B cell (primary cell): ENCODE measurements around the gene CLK4. TPM values are rescaled to one million over a fixed set of nuclear protein-coding genes. Genes with fewer than 3 reads are reported as not detected.

Experiments used
- ATAC-seq: fragments of 200-7000 bp; cut with Tn5 transposase; one replicate; pipeline ENCODE4 v1.10.0; 2021; ENCODE audit warnings: low read depth, mild to moderate bottlenecking, moderate number of reproducible peaks, moderate library complexity
- CTCF ChIA-PET: fragments of 350-600 bp; sonication (Branson Sonifier 250); formaldehyde crosslinking; loops from one replicate; lab custom pipeline; 2021; ENCODE audit warnings: antibody characterized with exemption, inconsistent platforms; lab: Charles Lee
- POLR2A ChIA-PET: fragments of 350-600 bp; sonication (Branson Sonifier 250); formaldehyde crosslinking; loops from one replicate; lab custom pipeline; 2021; ENCODE audit warnings: antibody characterized with exemption; lab: Charles Lee
- DNase-seq: peaks from one replicate; pipeline ENCODE4 v3.0.0; 2013
- H2AFZ ChIP-seq: 2 replicates; pipeline ENCODE4 v1.6.1; 2012; ENCODE audit warnings: mild to moderate bottlenecking, low read depth, low read length; ENCODE audit not compliant: insufficient read depth, poor library complexity, severe bottlenecking
- H3K27ac ChIP-seq, 2 donors: 1 replicate in 1 of 2; 2 replicates in 1 of 2; pipeline ENCODE4 v1.5.1; 2012 to 2013; ENCODE audit warnings: low read length in 2 of 2, mild to moderate bottlenecking in 2 of 2, moderate library complexity in 1 of 2
- H3K27me3 ChIP-seq, 4 experiments: fragments of 200-600 bp in 1 of 4; sonication (generic) in 1 of 4; replicated peaks in 1 of 4; 1 replicate in 2 of 4; 2 replicates in 2 of 4; pipeline versions ENCODE4 v1.6.1 to v1.7.0; 2013 to 2016; ENCODE audit warnings: low read length in 3 of 4, mild to moderate bottlenecking in 2 of 4, mixed read lengths in 1 of 4, moderate library complexity in 1 of 4; ENCODE audit not compliant: insufficient read depth in 4 of 4, control insufficient read depth in 3 of 4; ENCODE audit errors: control extremely low read depth in 1 of 4
- H3K36me3 ChIP-seq, 2 experiments: replicated peaks in 1 of 2; 1 replicate in 1 of 2; 2 replicates in 1 of 2; pipeline versions ENCODE4 v1.6.1 to v1.7.1; 2013; ENCODE audit warnings: low read length in 1 of 2; ENCODE audit not compliant: insufficient read depth in 2 of 2, control insufficient read depth in 1 of 2; ENCODE audit errors: control extremely low read depth in 1 of 2, extremely low read depth in 1 of 2
- H3K4me1 ChIP-seq, 2 donors: fragments of 200-600 bp in 1 of 2; sonication (generic) in 1 of 2; 1 replicate in 1 of 2; 2 replicates in 1 of 2; pipeline versions ENCODE4 v1.5.1 to v1.6.1; 2013 to 2017; ENCODE audit warnings: low read length in 2 of 2; ENCODE audit not compliant: control insufficient read depth in 2 of 2, insufficient read depth in 2 of 2
- H3K4me2 ChIP-seq: replicated peaks from 2 replicates; pipeline ENCODE3; 2012; ENCODE audit warnings: mild to moderate bottlenecking, low read depth, low read length; ENCODE audit not compliant: poor library complexity, severe bottlenecking
- H3K4me3 ChIP-seq, 5 experiments: fragments of 200-600 bp in 1 of 5; sonication (generic) in 1 of 5; 1 replicate in 3 of 5; 2 replicates in 2 of 5; pipeline versions ENCODE4 v1.5.1 to v1.7.0; 2011 to 2016; ENCODE audit warnings: low read length in 4 of 5, mild to moderate bottlenecking in 4 of 5, low read depth in 2 of 5, control low read depth in 1 of 5, moderate library complexity in 1 of 5; ENCODE audit not compliant: insufficient read depth in 1 of 5; ENCODE audit errors: control extremely low read depth in 1 of 5, extremely low read depth in 1 of 5
- H3K79me2 ChIP-seq: fragments of 200-600 bp; sonication (generic); one replicate; pipeline ENCODE4 v1.6.0; 2016; ENCODE audit warnings: low read length; ENCODE audit not compliant: control insufficient read depth, insufficient read depth
- H3K9ac ChIP-seq: fragments of 200-600 bp; sonication (generic); 2 replicates; pipeline ENCODE4 v1.6.1; 2017; ENCODE audit warnings: mild to moderate bottlenecking, low read length, moderate library complexity
- H3K9me3 ChIP-seq, 3 donors: one replicate each; pipeline versions ENCODE4 v1.6.1 to v1.7.1; 2013; ENCODE audit warnings: low read length in 2 of 3; ENCODE audit not compliant: control insufficient read depth in 2 of 3, insufficient read depth in 1 of 3; ENCODE audit errors: control extremely low read depth in 1 of 3
- H4K20me1 ChIP-seq: 2 replicates; pipeline ENCODE4 v1.6.0; 2012; ENCODE audit warnings: mild to moderate bottlenecking, low read length; ENCODE audit not compliant: insufficient read depth, control insufficient read depth, poor library complexity, severe bottlenecking
- H3K27ac Mint-ChIP-seq: one replicate; pipeline ENCODE4 v1.8.0; 2021; ENCODE audit warnings: mixed read lengths
- H3K27me3 Mint-ChIP-seq: one replicate; pipeline ENCODE4 v1.8.0; 2021; ENCODE audit warnings: mixed read lengths
- H3K4me1 Mint-ChIP-seq: one replicate; pipeline ENCODE4 v1.8.0; 2021; ENCODE audit warnings: mixed read lengths
- H3K4me3 Mint-ChIP-seq: one replicate; pipeline ENCODE4 v1.8.0; 2021; ENCODE audit warnings: mixed read lengths
- H3K9me3 Mint-ChIP-seq: one replicate; pipeline ENCODE4 v1.8.0; 2022; ENCODE audit warnings: mixed read lengths; ENCODE audit not compliant: insufficient read depth
- EZH2 ChIP-seq: IDR thresholded peaks from 2 replicates; pipeline ENCODE4 v1.6.1; 2012; ENCODE audit warnings: borderline replicate concordance, low read depth, mild to moderate bottlenecking, moderate library complexity, low read length; ENCODE audit not compliant: insufficient read depth, poor library complexity, severe bottlenecking
- WGBS: methylation state at CpG from one replicate; pipeline ENCODE4 v1.1.5; 2013; ENCODE audit warnings: missing lambda C conversion rate; ENCODE audit not compliant: insufficient coverage; 5-methylcytosine and 5-hydroxymethylcytosine counted together
- intact Hi-C: fragments of 100-400 bp; cut with micrococcal nuclease; formaldehyde crosslinking; loops from one replicate; pipeline ENCODE4 v1.10.0; 2022
- polyA plus RNA-seq: library from polyadenylated mRNA; depleted of rRNA; stranded (reverse); fragments of >200 nt; gene quantifications from 2 replicates; pipeline ENCODE4 v1.2.3, GENCODE V29; 2012
- total RNA-seq, 2 donors: library from RNA; stranded (reverse); fragments of 120-200 nt in 1 of 2; gene quantifications; 1 replicate in 1 of 2; 2 replicates in 1 of 2; pipeline versions ENCODE4 v1.2.3 to v1.2.4, GENCODE V29; 2013 to 2022
- TF ChIP-seq, protein P1 (sequence below): fragments of 200-600 bp; IDR thresholded peaks from one replicate; pipeline ENCODE4 v1.8.0; 2022; ENCODE audit warnings: antibody characterized with exemption, mild to moderate bottlenecking

CLK4 gene
- total and polyA plus RNA-seq, 2 donors (not counting 1 experiment from before 2014, with no cell fraction given), result 72.3 to 132 TPM

DNA sequence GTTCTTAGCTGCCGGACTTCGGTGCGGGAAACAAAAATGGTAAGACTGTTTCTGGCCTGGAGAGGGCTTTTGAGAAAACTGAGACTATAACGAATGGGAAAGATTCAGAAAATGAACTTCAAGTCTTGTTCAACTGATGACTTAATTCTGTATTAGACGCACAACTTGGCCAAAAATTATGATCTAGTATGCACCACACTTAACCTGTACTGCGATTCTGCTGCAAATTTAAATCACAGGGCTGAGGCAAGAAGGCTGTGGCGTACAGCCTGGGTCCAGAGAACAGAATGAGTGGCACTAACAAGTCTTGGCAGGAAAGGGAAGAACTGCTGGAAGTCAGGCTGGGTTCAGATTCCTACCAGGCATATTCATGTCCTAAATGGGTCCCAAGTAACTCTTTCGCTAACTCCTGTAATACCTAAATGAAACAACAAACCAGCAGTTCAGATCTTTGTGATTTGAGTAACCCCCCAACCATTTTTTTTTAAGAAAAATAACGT, 35.9 kb downstream of the CLK4 start:
- peaks cover 8 to 14% of the 10 kb centered on the region in 2 donors for H3K4me1 ChIP-seq
- 59% methylated on average over 7 of the region's 9 CpGs for WGBS
- no peaks in the 10 kb centered on the region for H3K36me3 ChIP-seq
- no peak for TF ChIP-seq EZH2
- TF ChIP-seq, protein P1, sequence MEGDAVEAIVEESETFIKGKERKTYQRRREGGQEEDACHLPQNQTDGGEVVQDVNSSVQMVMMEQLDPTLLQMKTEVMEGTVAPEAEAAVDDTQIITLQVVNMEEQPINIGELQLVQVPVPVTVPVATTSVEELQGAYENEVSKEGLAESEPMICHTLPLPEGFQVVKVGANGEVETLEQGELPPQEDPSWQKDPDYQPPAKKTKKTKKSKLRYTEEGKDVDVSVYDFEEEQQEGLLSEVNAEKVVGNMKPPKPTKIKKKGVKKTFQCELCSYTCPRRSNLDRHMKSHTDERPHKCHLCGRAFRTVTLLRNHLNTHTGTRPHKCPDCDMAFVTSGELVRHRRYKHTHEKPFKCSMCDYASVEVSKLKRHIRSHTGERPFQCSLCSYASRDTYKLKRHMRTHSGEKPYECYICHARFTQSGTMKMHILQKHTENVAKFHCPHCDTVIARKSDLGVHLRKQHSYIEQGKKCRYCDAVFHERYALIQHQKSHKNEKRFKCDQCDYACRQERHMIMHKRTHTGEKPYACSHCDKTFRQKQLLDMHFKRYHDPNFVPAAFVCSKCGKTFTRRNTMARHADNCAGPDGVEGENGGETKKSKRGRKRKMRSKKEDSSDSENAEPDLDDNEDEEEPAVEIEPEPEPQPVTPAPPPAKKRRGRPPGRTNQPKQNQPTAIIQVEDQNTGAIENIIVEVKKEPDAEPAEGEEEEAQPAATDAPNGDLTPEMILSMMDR, result peak; percentile 5
- H3K4me3 ChIP-seq, result peak overlapping the region in 1 of 5 experiments; percentile 35
- peak overlapping the region; percentile 66 for H3K4me2 ChIP-seq
- H3K27me3 Mint-ChIP-seq, result peaks cover 42% of the 10 kb centered on the region
- H3K27me3 ChIP-seq, result peaks cover 0 to 40% (median 12%) of the 10 kb centered on the region in 4 experiments
- POLR2A ChIA-PET, result interaction anchor here (1.0 kb wide), 1 partner anchor 34 kb away, joined by 3 read pairs; no protein-coding TSS in a partner anchor
- no peak for DNase-seq
- no peaks in the 10 kb centered on the region for H4K20me1 ChIP-seq
- H3K27ac ChIP-seq, result no peak overlapping the region
- no peak overlapping the region for H2AFZ ChIP-seq
- H3K9me3 Mint-ChIP-seq, result peaks cover 12% of the 10 kb centered on the region
- no peaks in the 10 kb centered on the region for H3K79me2 ChIP-seq
- peaks cover 10% of the 10 kb centered on the region for H3K4me1 Mint-ChIP-seq
- H3K27ac Mint-ChIP-seq, result no peak overlapping the region
- peak overlapping the region; percentile 79 for H3K4me3 Mint-ChIP-seq
- no peak for ATAC-seq
- intact Hi-C loops, result no loop called here
- H3K9ac ChIP-seq, result peak overlapping the region; percentile 50
- H3K9me3 ChIP-seq, result peaks cover 7 to 18% (median 9%) of the 10 kb centered on the region in 3 donors
- CTCF ChIA-PET, result no interaction called here

DNA sequence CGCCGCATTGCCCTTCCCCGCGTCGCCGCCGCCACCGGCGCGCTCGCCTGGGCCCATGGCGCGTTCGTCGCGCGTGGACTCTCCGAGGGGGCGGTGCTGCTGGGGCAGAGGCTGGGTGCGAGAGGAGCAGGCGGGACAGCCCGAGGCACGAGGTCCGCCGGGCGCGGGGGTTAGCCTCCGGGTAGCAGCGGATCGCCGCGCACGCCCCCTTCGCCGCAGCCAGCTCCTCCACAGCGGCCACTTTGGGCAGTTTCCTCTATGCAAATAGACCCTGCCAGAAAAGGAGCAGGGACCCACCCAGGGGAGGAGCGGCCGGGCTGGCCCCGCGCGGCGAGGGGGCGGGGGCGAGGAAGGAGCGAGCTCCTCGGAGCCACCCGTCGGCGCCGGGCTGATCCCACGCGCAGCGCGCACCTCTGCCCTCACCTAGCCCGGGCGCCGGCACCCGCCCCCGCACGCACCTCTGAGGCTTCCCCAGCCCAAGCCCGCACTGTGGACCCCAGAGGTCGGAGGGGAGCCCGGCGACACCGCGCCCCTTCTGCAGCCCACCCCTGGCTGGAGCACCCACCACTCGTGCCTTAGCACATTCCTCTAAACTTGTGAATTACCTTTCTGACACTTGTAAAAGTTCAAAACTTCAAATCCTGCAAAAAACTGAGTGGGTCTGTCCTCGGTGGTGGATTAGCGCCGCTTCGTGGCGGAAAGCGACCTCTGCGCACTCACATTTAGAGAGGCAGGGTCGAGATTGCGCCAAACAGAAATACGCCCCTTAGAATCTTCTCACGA, 36.5 kb downstream of the CLK4 start, which contains the start of gene COL23A1:
Gene COL23A1, minus strand, starts transcription at position 253 of the 783 bp plus-strand sequence.
- Mint-ChIP-seq H3K27ac (no peak within 1 kb of the TSS), H3K27me3 (peaks cover 44% of the 10 kb centered on the region), H3K4me3 (peak within 1 kb of the TSS; percentile 79), H3K4me1 (peaks cover 10% of the 10 kb centered on the region), H3K9me3 (peaks cover 10% of the 10 kb centered on the region)
- Histone ChIP-seq H3K27me3 (peaks cover 0 to 45% (median 12%) of the 10 kb centered on the region in 4 experiments), H3K4me3 (peak within 1 kb of the TSS in 4 of 5 experiments; percentile 23 to 48 (median 36)), H3K4me2 (peak within 1 kb of the TSS; percentile 66), H4K20me1 (no peaks in the 10 kb centered on the region), H2AFZ (peak within 1 kb of the TSS; percentile 19), H3K36me3 (no peaks in the 10 kb centered on the region), H3K9me3 (peaks cover 5 to 13% (median 12%) of the 10 kb centered on the region in 3 donors), H3K9ac (peak within 1 kb of the TSS; percentile 50), H3K79me2 (no peaks in the 10 kb centered on the region), H3K4me1 (peaks cover 8 to 14% of the 10 kb centered on the region in 2 donors), H3K27ac (no peak within 1 kb of the TSS)
- ATAC-seq (peak; percentile 77), DNase-seq (peak; percentile 49)
- WGBS, result 2% methylated on average over 78 of the region's 78 CpGs
- POLR2A ChIA-PET, result interaction anchor here (1.0 kb wide), 1 partner anchor 35 kb away, joined by 3 read pairs; no protein-coding TSS in a partner anchor
- intact Hi-C loops, result no loop called here
- no peak for TF ChIP-seq EZH2
- TF ChIP-seq, protein P1, result peak; percentile 43
- CTCF ChIA-PET, result no interaction called here
